Chondrocyte (in vitro differentiated cells): ENCODE results near the gene POLD3. TPM values are rescaled to one million over a fixed set of nuclear protein-coding genes. Genes with fewer than 3 reads are reported as not detected.
A peak's percentile ranks its signal among the peaks of the same experiment; 100 is the strongest.

ENCODE experiments used
- DNase-seq: peaks from one replicate; pipeline ENCODE4 v3.0.0; 2021; ENCODE audit warnings: mixed read lengths, low spot score
- H3K27ac Mint-ChIP-seq: one replicate; pipeline ENCODE4 v1.8.0; 2021; ENCODE audit warnings: mild to moderate bottlenecking, moderate library complexity, mixed read lengths; ENCODE audit not compliant: unreplicated experiment
- H3K27me3 Mint-ChIP-seq: 2 replicates; pipeline ENCODE4 v1.8.0; 2021; ENCODE audit warnings: low read depth, mixed read lengths
- H3K36me3 Mint-ChIP-seq: 2 replicates; pipeline ENCODE4 v1.8.0; 2021; ENCODE audit warnings: low read depth, mixed read lengths
- H3K4me1 Mint-ChIP-seq: 2 replicates; pipeline ENCODE4 v1.8.0; 2021; ENCODE audit warnings: low read depth, mild to moderate bottlenecking, mixed read lengths
- H3K4me3 Mint-ChIP-seq: one replicate; pipeline ENCODE4 v1.8.0; 2021; ENCODE audit warnings: mild to moderate bottlenecking, moderate library complexity, mixed read lengths; ENCODE audit not compliant: unreplicated experiment
- H3K9me3 Mint-ChIP-seq: 2 replicates; pipeline ENCODE4 v1.8.0; 2021; ENCODE audit warnings: low read depth, mixed read lengths
- total RNA-seq: library from RNA; stranded (reverse); gene quantifications from 3 replicates; pipeline ENCODE4 v1.2.1, GENCODE V29; 2021
- TF ChIP-seq, protein P1 (sequence below): fragments of 200-600 bp; sonication (generic); IDR thresholded peaks from 2 replicates; pipeline ENCODE4 v1.5.0; 2021; ENCODE audit warnings: antibody characterized with exemption, mild to moderate bottlenecking, moderate library complexity

Gene POLD3
- total RNA-seq, 1 donor from 2014 or later, result 9.4 TPM

DNA sequence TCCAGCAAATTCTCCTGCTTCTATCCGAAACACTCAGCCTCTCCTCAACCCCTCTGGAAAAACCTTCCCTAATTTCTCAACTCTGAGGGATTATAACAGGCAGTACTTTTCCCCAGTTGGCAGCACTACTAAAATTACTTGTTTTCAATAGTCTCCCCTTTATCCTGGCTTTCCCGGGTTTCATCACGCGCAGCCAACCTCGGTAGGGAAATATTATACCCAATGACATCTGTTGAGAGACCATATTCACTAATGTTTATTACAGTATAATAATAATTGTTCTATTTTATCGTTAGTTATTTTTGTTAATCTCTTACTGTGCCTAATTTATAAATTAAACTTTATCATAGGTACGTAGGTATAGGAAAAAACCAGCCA lies 330 bp upstream of the POLD3 start:
- Mint-ChIP-seq H3K9me3 (no peaks in the 10 kb centered on the region), H3K4me3 (peak overlapping the region; percentile 100), H3K4me1 (peaks cover 21% of the 10 kb centered on the region), H3K36me3 (peaks cover 5% of the 10 kb centered on the region), H3K27ac (peak overlapping the region; percentile 98), H3K27me3 (no peaks in the 10 kb centered on the region)
- TF ChIP-seq, protein P1, sequence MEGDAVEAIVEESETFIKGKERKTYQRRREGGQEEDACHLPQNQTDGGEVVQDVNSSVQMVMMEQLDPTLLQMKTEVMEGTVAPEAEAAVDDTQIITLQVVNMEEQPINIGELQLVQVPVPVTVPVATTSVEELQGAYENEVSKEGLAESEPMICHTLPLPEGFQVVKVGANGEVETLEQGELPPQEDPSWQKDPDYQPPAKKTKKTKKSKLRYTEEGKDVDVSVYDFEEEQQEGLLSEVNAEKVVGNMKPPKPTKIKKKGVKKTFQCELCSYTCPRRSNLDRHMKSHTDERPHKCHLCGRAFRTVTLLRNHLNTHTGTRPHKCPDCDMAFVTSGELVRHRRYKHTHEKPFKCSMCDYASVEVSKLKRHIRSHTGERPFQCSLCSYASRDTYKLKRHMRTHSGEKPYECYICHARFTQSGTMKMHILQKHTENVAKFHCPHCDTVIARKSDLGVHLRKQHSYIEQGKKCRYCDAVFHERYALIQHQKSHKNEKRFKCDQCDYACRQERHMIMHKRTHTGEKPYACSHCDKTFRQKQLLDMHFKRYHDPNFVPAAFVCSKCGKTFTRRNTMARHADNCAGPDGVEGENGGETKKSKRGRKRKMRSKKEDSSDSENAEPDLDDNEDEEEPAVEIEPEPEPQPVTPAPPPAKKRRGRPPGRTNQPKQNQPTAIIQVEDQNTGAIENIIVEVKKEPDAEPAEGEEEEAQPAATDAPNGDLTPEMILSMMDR, result no peak
- no peak for DNase-seq

DNA sequence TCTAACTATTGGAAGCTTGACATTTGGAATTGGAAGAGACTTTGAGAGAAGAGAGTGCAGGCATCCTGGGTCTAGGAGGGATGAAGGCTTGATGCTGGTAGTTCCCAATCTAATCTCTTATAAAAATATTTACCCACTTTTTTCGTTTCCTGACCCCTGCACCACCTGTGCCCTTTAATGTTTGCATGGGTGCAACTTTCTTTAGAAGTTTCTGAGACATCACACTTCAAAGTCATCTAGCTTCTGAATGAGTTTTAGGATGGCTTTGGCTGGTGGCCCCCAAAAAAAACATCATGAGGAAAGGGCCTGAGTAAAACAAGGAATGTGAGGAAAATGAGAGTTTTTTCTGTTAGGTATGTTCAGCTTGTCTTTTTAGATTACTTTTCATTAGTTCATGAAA lies 1.1 kb downstream of the POLD3 start:
- DNase-seq, result no peak
- TF ChIP-seq, protein P1, result no peak
- H3K9me3 Mint-ChIP-seq, result no peaks in the 10 kb centered on the region
- H3K27me3 Mint-ChIP-seq, result no peaks in the 10 kb centered on the region
- peak overlapping the region; percentile 98 for H3K27ac Mint-ChIP-seq
- H3K4me3 Mint-ChIP-seq, result peak overlapping the region; percentile 100
- peaks cover 21% of the 10 kb centered on the region for H3K4me1 Mint-ChIP-seq
- peaks cover 5% of the 10 kb centered on the region for H3K36me3 Mint-ChIP-seq

DNA sequence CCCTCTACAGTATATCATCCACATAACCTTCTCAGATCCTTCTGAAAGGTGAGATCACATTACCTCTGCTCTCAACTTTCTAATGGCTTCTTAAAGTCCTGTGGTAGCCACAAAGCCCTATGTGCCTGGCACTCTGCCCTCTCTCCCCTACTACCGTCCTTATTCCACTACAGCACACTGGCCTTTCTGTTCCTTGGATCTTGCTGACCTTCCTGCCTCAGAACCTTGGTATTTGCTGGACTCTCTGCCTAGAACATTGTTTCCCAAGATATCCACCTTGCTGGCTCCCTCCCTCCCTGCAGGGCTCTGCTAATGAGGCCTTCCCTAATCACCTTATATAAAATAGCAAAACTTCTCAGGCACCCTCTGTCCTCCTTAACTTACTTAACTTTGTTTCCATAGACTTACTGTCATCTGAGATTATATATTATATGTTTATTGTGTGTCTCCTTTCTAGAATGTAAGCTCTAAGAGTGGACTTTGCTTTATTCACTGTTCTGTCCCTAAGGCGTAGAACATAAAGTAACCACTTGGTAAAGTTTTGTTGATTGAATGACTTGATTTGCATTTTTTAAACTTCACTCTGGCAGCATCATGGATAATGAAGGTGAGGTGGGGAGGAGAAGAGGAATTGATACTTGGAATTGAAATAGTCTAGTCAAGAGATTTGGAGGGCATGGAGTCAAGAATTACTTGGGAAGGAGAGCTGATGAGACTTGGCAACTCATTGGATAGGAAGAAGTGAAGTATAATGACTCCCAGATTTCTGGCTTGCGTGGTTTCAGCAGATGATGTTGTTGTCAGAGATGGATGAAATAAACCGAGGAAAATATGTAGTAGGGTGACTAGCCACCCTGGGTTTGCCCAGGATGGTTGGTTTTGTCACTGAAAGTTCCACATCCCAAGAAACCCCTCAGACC lies 10.5 kb downstream of the POLD3 start:
- Mint-ChIP-seq H3K27me3 (no peaks in the 10 kb centered on the region), H3K4me3 (no peak overlapping the region), H3K27ac (no peak overlapping the region), H3K9me3 (no peaks in the 10 kb centered on the region), H3K36me3 (peaks cover 7% of the 10 kb centered on the region), H3K4me1 (no peaks in the 10 kb centered on the region)
- DNase-seq, result no peak
- TF ChIP-seq, protein P1, result no peak

DNA sequence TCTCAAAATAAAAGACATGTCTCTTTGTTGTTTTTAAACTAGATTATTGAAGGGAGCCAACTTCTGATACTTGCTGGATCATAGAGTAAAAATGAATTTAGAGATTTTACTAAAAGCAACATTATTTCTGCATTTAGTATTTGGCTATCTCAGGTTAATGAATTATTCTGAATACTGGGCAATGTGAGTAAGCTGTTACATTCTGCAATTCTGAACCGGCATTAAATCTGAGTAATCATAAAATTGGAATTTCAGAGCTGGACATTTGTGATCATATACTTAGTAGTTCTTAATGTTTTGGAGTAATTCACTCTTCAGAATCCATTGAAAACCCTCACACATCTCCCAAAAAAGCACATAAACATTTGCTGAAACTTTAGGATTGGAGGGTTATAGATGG lies 11.5 kb downstream of the POLD3 start:
- no peak overlapping the region for H3K4me3 Mint-ChIP-seq
- H3K36me3 Mint-ChIP-seq, result peaks cover 7% of the 10 kb centered on the region
- no peaks in the 10 kb centered on the region for H3K4me1 Mint-ChIP-seq
- no peak overlapping the region for H3K27ac Mint-ChIP-seq
- TF ChIP-seq, protein P1, result no peak
- no peaks in the 10 kb centered on the region for H3K27me3 Mint-ChIP-seq
- DNase-seq, result no peak
- no peaks in the 10 kb centered on the region for H3K9me3 Mint-ChIP-seq

DNA sequence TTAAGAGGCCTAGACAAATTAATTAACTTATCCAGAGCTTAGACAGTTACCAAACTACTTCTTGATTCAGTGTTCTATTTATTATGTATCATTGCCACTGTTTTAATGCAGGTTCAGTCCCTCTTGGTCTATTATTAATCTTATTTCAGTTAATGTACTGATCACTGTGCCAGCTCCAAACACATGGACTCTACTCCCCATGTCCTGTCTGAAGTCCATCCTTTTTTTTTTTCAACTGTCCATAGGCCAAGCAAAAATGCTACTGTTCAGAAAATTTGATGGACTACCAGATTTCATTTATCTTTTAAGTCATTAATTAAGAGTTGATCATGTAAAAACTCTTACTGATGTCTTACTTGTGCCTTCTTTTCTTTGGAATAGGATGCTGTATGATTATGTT lies 11.9 kb downstream of the POLD3 start:
- no peaks in the 10 kb centered on the region for H3K4me1 Mint-ChIP-seq
- TF ChIP-seq, protein P1, result no peak
- no peaks in the 10 kb centered on the region for H3K27me3 Mint-ChIP-seq
- no peak for DNase-seq
- no peak overlapping the region for H3K4me3 Mint-ChIP-seq
- peaks cover 7% of the 10 kb centered on the region for H3K36me3 Mint-ChIP-seq
- no peak overlapping the region for H3K27ac Mint-ChIP-seq
- H3K9me3 Mint-ChIP-seq, result no peaks in the 10 kb centered on the region
